Measurements from ENCODE around the gene KMT5C. TPM values are rescaled to one million over a fixed set of nuclear protein-coding genes. Genes with fewer than 3 reads are reported as not detected.

Gene KMT5C
- total and polyA plus RNA-seq, 2 donors (not counting 1 experiment from before 2014, with no cell fraction given): 22.2 to 23.6 TPM

- Histone ChIP-seq H3K36me3 (replicated peaks in 1 of 2; ENCODE audit: control extremely low read depth in 1 of 2, control insufficient read depth in 1 of 2, extremely low read depth in 1 of 2, insufficient read depth in 2 of 2, low read length in 1 of 2) (peaks cover 3 to 41% of the 10 kb centered on the region in 2 experiments), H2AFZ (ENCODE audit: insufficient read depth, low read depth, low read length, poor library complexity, severe bottlenecking) (peak within 1 kb of the TSS; percentile 88), H3K79me2 (ENCODE audit: control insufficient read depth, insufficient read depth, low read length) (peaks cover 46% of the 10 kb centered on the region), H3K4me1 (ENCODE audit: control insufficient read depth in 2 of 2, insufficient read depth in 2 of 2, low read length in 2 of 2) (peaks cover 40 to 57% of the 10 kb centered on the region in 2 donors), H4K20me1 (ENCODE audit: control insufficient read depth, insufficient read depth, low read length, poor library complexity, severe bottlenecking) (peaks cover 56% of the 10 kb centered on the region), H3K27ac (ENCODE audit: low read length in 2 of 2) (peak within 1 kb of the TSS; percentile 96), H3K4me2 (replicated peaks; ENCODE audit: low read depth, low read length, poor library complexity, severe bottlenecking) (peak within 1 kb of the TSS; percentile 74), H3K9ac (ENCODE audit: low read length) (peak within 1 kb of the TSS; percentile 96), H3K4me3 (ENCODE audit: control extremely low read depth in 1 of 5, extremely low read depth in 1 of 5, insufficient read depth in 1 of 5, low read depth in 2 of 5, low read length in 4 of 5) (peak within 1 kb of the TSS; percentile 85 to 99 (median 97)), H3K9me3 (ENCODE audit: control extremely low read depth in 1 of 3, control insufficient read depth in 2 of 3, insufficient read depth in 1 of 3, low read length in 2 of 3) (no peaks in the 10 kb centered on the region), H3K27me3 (replicated peaks in 1 of 4; ENCODE audit: control extremely low read depth in 1 of 4, control insufficient read depth in 3 of 4, insufficient read depth in 4 of 4, low read length in 3 of 4) (no peaks in the 10 kb centered on the region)
- peak within 1 kb of the TSS; percentile 100 for H3K27ac Mint-ChIP-seq
- peaks cover 68% of the 10 kb centered on the region for H3K4me1 Mint-ChIP-seq
- H3K4me3 Mint-ChIP-seq: peak within 1 kb of the TSS; percentile 100
- ATAC-seq (ENCODE audit: low read depth) (peak; percentile 81), DNase-seq (peak; percentile 99)
- WGBS (ENCODE audit: insufficient coverage): under 1% methylated on average over 68 of the region's 68 CpGs
- TF ChIP-seq CTCF (IDR thresholded peaks at IDR 0.05): no peak
- no peak for TF ChIP-seq EZH2 (IDR thresholded peaks at IDR 0.05; ENCODE audit: borderline replicate concordance, insufficient read depth, low read depth, low read length, poor library complexity, severe bottlenecking)
- ChIA-PET CTCF (no interaction called here), POLR2A (interaction anchor here (1.1 to 1.3 kb wide), 2 partner anchors 21 to 132 kb away, joined by 3 to 7 read pairs; partner anchors contain the start of gene UBE2S)
- H3K27me3 Mint-ChIP-seq: no peaks in the 10 kb centered on the region
- no peaks in the 10 kb centered on the region for H3K9me3 Mint-ChIP-seq (ENCODE audit: insufficient read depth)
- intact Hi-C loops (cut with micrococcal nuclease): loop anchor here (1.0 kb wide), 5 partner anchors 22 to 269 kb away; partner anchors contain the start of genes KMT5C, PPP1R12C and PPP6R1
Measured at GRCh38 chr19:55385724-55386492, 46.2 kb downstream of the KMT5C start, which contains the start of gene RPL28. TSS of gene RPL28 (plus strand) at chr19:55385932. CDS start at chr19:55386358, 426 bp downstream.

- Mint-ChIP-seq H3K4me1 (peaks cover 68% of the 10 kb centered on the region), H3K9me3 (ENCODE audit: insufficient read depth) (no peaks in the 10 kb centered on the region), H3K4me3 (peak overlapping the region; percentile 100), H3K27me3 (no peaks in the 10 kb centered on the region), H3K27ac (peak overlapping the region; percentile 100)
- H3K36me3 ChIP-seq (replicated peaks in 1 of 2; ENCODE audit: control extremely low read depth in 1 of 2, control insufficient read depth in 1 of 2, extremely low read depth in 1 of 2, insufficient read depth in 2 of 2, low read length in 1 of 2): peaks cover 3 to 46% of the 10 kb centered on the region in 2 experiments
- CTCF ChIA-PET: no interaction called here
- peaks cover 46% of the 10 kb centered on the region for H3K79me2 ChIP-seq (ENCODE audit: control insufficient read depth, insufficient read depth, low read length)
- peak overlapping the region; percentile 96 for H3K9ac ChIP-seq (ENCODE audit: low read length)
- no peak for DNase-seq
- H4K20me1 ChIP-seq (ENCODE audit: control insufficient read depth, insufficient read depth, low read length, poor library complexity, severe bottlenecking): peaks cover 62% of the 10 kb centered on the region
- peak overlapping the region; percentile 74 for H3K4me2 ChIP-seq (replicated peaks; ENCODE audit: low read depth, low read length, poor library complexity, severe bottlenecking)
- POLR2A ChIA-PET: interaction anchor here (1.1 to 1.3 kb wide), 2 partner anchors 21 to 132 kb away, joined by 3 to 7 read pairs; partner anchors contain the start of gene UBE2S
- intact Hi-C loops (cut with micrococcal nuclease): no loop called here
- no peak for TF ChIP-seq EZH2 (IDR thresholded peaks at IDR 0.05; ENCODE audit: borderline replicate concordance, insufficient read depth, low read depth, low read length, poor library complexity, severe bottlenecking)
- peaks cover 40 to 57% of the 10 kb centered on the region in 2 donors for H3K4me1 ChIP-seq (ENCODE audit: control insufficient read depth in 2 of 2, insufficient read depth in 2 of 2, low read length in 2 of 2)
- peak overlapping the region; percentile 96 for H3K27ac ChIP-seq (ENCODE audit: low read length in 2 of 2)
- ATAC-seq (ENCODE audit: low read depth): no peak
- no peaks in the 10 kb centered on the region for H3K9me3 ChIP-seq (ENCODE audit: control extremely low read depth in 1 of 3, control insufficient read depth in 2 of 3, insufficient read depth in 1 of 3, low read length in 2 of 3)
- H3K27me3 ChIP-seq (replicated peaks in 1 of 4; ENCODE audit: control extremely low read depth in 1 of 4, control insufficient read depth in 3 of 4, insufficient read depth in 4 of 4, low read length in 3 of 4): no peaks in the 10 kb centered on the region
- 4% methylated on average over 31 of the region's 33 CpGs for WGBS (ENCODE audit: insufficient coverage)
- H3K4me3 ChIP-seq (ENCODE audit: control extremely low read depth in 1 of 5, extremely low read depth in 1 of 5, insufficient read depth in 1 of 5, low read depth in 2 of 5, low read length in 4 of 5): peak overlapping the region; percentile 85 to 99 (median 97)
- no peak overlapping the region for H2AFZ ChIP-seq (ENCODE audit: insufficient read depth, low read depth, low read length, poor library complexity, severe bottlenecking)
Measured at GRCh38 chr19:55386493-55386971, 46.9 kb downstream of the KMT5C start.

All from B cell (primary cell).